ENCODE results near the gene ZBTB16.

DNA sequence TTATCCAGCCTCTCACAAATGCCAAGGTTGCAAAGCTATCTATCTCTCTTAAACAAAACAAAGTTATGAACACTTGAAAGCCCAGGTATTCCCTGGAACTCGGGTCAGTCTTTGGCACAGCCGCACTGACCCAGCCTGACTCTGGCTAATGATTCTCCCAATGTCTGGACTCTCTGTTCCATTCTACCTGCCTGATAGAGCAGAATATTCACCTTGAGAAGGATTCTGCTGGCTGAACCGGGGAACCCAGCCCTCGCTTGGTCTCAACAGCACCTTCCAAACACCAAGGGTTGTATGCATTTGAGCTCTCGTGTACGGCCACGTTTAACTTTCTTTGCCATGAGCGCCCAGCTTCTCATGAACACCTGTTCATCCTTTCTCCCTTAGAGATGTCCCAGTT lies 116.8 kb downstream of the ZBTB16 start:
- TF ChIP-seq POLR2AphosphoS5 (IDR thresholded peaks at IDR 0.05) = no peak
- TF ChIP-seq, protein P1, sequence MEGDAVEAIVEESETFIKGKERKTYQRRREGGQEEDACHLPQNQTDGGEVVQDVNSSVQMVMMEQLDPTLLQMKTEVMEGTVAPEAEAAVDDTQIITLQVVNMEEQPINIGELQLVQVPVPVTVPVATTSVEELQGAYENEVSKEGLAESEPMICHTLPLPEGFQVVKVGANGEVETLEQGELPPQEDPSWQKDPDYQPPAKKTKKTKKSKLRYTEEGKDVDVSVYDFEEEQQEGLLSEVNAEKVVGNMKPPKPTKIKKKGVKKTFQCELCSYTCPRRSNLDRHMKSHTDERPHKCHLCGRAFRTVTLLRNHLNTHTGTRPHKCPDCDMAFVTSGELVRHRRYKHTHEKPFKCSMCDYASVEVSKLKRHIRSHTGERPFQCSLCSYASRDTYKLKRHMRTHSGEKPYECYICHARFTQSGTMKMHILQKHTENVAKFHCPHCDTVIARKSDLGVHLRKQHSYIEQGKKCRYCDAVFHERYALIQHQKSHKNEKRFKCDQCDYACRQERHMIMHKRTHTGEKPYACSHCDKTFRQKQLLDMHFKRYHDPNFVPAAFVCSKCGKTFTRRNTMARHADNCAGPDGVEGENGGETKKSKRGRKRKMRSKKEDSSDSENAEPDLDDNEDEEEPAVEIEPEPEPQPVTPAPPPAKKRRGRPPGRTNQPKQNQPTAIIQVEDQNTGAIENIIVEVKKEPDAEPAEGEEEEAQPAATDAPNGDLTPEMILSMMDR (IDR thresholded peaks at IDR 0.05 in 8 of 11, conservative IDR thresholded peaks at IDR 0.05 in 3 of 11) = no peak

Data from spleen (tissue), 7 donors.